Right lobe of liver (tissue), 4 donors: ENCODE data around the gene ABHD2.

ENCODE experiments used
- CTCF ChIP-seq, 4 donors: fragments of 200-600 bp in 3 of 4; fragments of 450-650 bp in 1 of 4; IDR thresholded peaks; one replicate each; pipeline versions ENCODE4 v1.5.1 to v1.8.0; 2016 to 2022; ENCODE audit warnings: antibody characterized with exemption in 4 of 4, mild to moderate bottlenecking in 2 of 4
- POLR2A ChIP-seq: fragments of 450-650 bp; IDR thresholded peaks from one replicate; pipeline ENCODE4 v1.6.1; 2017; ENCODE audit warnings: antibody characterized with exemption, mild to moderate bottlenecking
- donor health status: DM: no; HTN: no; CAD: no.
- donor health status: DM: no; HTN: no; CAD: no.
- donor health status: DM: no; HTN: yes; CAD: no.

GRCh38 chr15:89066280-89066679 is 22.0 kb upstream of the ABHD2 start:
- TF ChIP-seq CTCF (IDR thresholded peaks at IDR 0.05): no peak
- TF ChIP-seq POLR2A: no peak
